Trophoblast cell (in vitro differentiated cells and primary cell): Measurements from ENCODE around the gene NTM.
A peak's percentile ranks its signal among the peaks of the same experiment; 100 is the strongest.

ENCODE experiments used
- DNase-seq, 2 donors: peaks; one replicate each; pipeline ENCODE4 v3.0.0-alpha.2; 2016
- H2AFZ ChIP-seq: 2 replicates; pipeline ENCODE4 v1.6.1; 2013; ENCODE audit warnings: low read length, moderate library complexity, mild to moderate bottlenecking; ENCODE audit not compliant: insufficient read depth, poor library complexity
- H2AK5ac ChIP-seq: 2 replicates; pipeline ENCODE4 v1.6.1; 2013; ENCODE audit warnings: mild to moderate bottlenecking, low read length
- H2BK120ac ChIP-seq: 2 replicates; pipeline ENCODE4 v1.6.1; 2013; ENCODE audit warnings: low read length, mild to moderate bottlenecking, moderate library complexity; ENCODE audit not compliant: insufficient read depth, poor library complexity
- H2BK12ac ChIP-seq: 2 replicates; pipeline ENCODE4 v1.6.1; 2013; ENCODE audit warnings: mild to moderate bottlenecking, low read length, moderate library complexity
- H2BK5ac ChIP-seq: 2 replicates; pipeline ENCODE4 v1.6.1; 2013; ENCODE audit warnings: low read length, low read depth, moderate library complexity, mild to moderate bottlenecking; ENCODE audit not compliant: poor library complexity
- H3K14ac ChIP-seq: 2 replicates; pipeline ENCODE4 v1.6.1; 2013; ENCODE audit warnings: mild to moderate bottlenecking, low read length
- H3K18ac ChIP-seq: 2 replicates; pipeline ENCODE4 v1.6.1; 2013; ENCODE audit warnings: mild to moderate bottlenecking, low read length
- H3K23ac ChIP-seq: 2 replicates; pipeline ENCODE4 v1.6.1; 2013; ENCODE audit warnings: low read length
- H3K27ac ChIP-seq: 2 replicates; pipeline ENCODE4 v1.5.1; 2013; ENCODE audit warnings: low read depth, mild to moderate bottlenecking, inconsistent platforms, low read length, moderate library complexity
- H3K27me3 ChIP-seq: 2 replicates; pipeline ENCODE4 v1.6.1; 2013; ENCODE audit warnings: inconsistent platforms, mild to moderate bottlenecking, low read length, moderate library complexity; ENCODE audit not compliant: insufficient read depth
- H3K36me3 ChIP-seq, 2 experiments: 1 replicate in 1 of 2; 2 replicates in 1 of 2; pipeline ENCODE4 v1.6.1; 2013; ENCODE audit warnings: low read length in 2 of 2, mild to moderate bottlenecking in 2 of 2, moderate library complexity in 1 of 2; ENCODE audit not compliant: insufficient read depth in 2 of 2, control insufficient read depth in 1 of 2
- H3K4ac ChIP-seq: 2 replicates; pipeline ENCODE4 v1.6.1; 2013; ENCODE audit warnings: low read depth, mild to moderate bottlenecking, low read length, moderate library complexity
- H3K4me1 ChIP-seq, 2 experiments: 1 replicate in 1 of 2; 2 replicates in 1 of 2; pipeline ENCODE4 v1.6.1; 2013; ENCODE audit warnings: low read length in 2 of 2, mild to moderate bottlenecking in 2 of 2, moderate library complexity in 1 of 2; ENCODE audit not compliant: insufficient read depth in 2 of 2, control insufficient read depth in 1 of 2
- H3K4me2 ChIP-seq: 2 replicates; pipeline ENCODE4 v1.6.1; 2013; ENCODE audit warnings: inconsistent platforms, mild to moderate bottlenecking, low read length, moderate library complexity
- H3K4me3 ChIP-seq: 2 replicates; pipeline ENCODE4 v1.5.1; 2013; ENCODE audit warnings: mild to moderate bottlenecking, low read depth, low read length, inconsistent platforms
- H3K79me1 ChIP-seq: one replicate; pipeline ENCODE4 v1.6.1; 2013; ENCODE audit warnings: low read length
- H3K79me2 ChIP-seq: 2 replicates; pipeline ENCODE4 v1.6.1; 2013; ENCODE audit warnings: low read length, mild to moderate bottlenecking; ENCODE audit not compliant: control insufficient read depth, insufficient read depth, poor library complexity
- H3K9ac ChIP-seq: 2 replicates; pipeline ENCODE4 v1.6.1; 2013; ENCODE audit warnings: mild to moderate bottlenecking, low read length
- H3K9me3 ChIP-seq: 2 replicates; pipeline ENCODE4 v1.6.1; 2013; ENCODE audit warnings: low read depth, mild to moderate bottlenecking, control low read depth, inconsistent platforms, low read length; ENCODE audit not compliant: insufficient read depth
- H4K12ac ChIP-seq: 2 replicates; pipeline ENCODE4 v1.6.1; 2013; ENCODE audit warnings: low read depth, mild to moderate bottlenecking, low read length, moderate library complexity
- H4K8ac ChIP-seq: 2 replicates; pipeline ENCODE4 v1.6.1; 2013; ENCODE audit warnings: low read depth, mild to moderate bottlenecking, low read length, moderate library complexity
- H4K91ac ChIP-seq: one replicate; pipeline ENCODE4 v1.6.1; 2013; ENCODE audit warnings: low read depth, mild to moderate bottlenecking, low read length, moderate library complexity
- WGBS: extraction: QIAGEN DNeasy Blood & Tissue Kit; methylation state at CpG from one replicate; pipeline ENCODE4 v1.1.7; 2013; ENCODE audit warnings: missing lambda C conversion rate; ENCODE audit not compliant: insufficient read length, insufficient coverage; ENCODE audit errors: extremely low coverage; 5-methylcytosine and 5-hydroxymethylcytosine counted together

The NTM gene

GRCh38 chr11:131695889-131696429 is 325.5 kb downstream of the NTM start:
- Histone ChIP-seq H3K36me3 (no peaks in the 10 kb centered on the region), H3K23ac (no peak overlapping the region), H4K12ac (no peak overlapping the region), H2BK12ac (no peak overlapping the region), H3K18ac (no peak overlapping the region), H3K79me1 (no peaks in the 10 kb centered on the region), H3K9ac (no peak overlapping the region), H3K4me2 (no peak overlapping the region), H4K91ac (no peak overlapping the region), H2AFZ (no peak overlapping the region), H2AK5ac (no peak overlapping the region), H3K4ac (no peak overlapping the region), H3K79me2 (no peaks in the 10 kb centered on the region), H3K9me3 (no peaks in the 10 kb centered on the region), H3K4me3 (no peak overlapping the region), H4K8ac (no peak overlapping the region), H2BK120ac (no peak overlapping the region), H3K4me1 (peaks cover 0 to 3% of the 10 kb centered on the region in 2 experiments), H2BK5ac (no peak overlapping the region), H3K27ac (no peak overlapping the region), H3K27me3 (peaks cover 4% of the 10 kb centered on the region), H3K14ac (no peak overlapping the region)
- no CpG with 5 or more reads among the region's 10 CpGs for WGBS
- DNase-seq: no peak

- Histone ChIP-seq H4K91ac (no peak overlapping the region), H3K4me2 (no peak overlapping the region), H4K12ac (no peak overlapping the region), H4K8ac (no peak overlapping the region), H3K4ac (no peak overlapping the region), H2BK5ac (no peak overlapping the region), H3K79me1 (no peaks in the 10 kb centered on the region), H3K14ac (no peak overlapping the region), H2BK120ac (no peak overlapping the region), H3K23ac (no peak overlapping the region), H3K36me3 (no peaks in the 10 kb centered on the region), H3K27me3 (peaks cover 4% of the 10 kb centered on the region), H3K4me3 (no peak overlapping the region), H3K9ac (no peak overlapping the region), H3K27ac (no peak overlapping the region), H3K4me1 (peaks cover 0 to 3% of the 10 kb centered on the region in 2 experiments), H3K18ac (no peak overlapping the region), H2AFZ (no peak overlapping the region), H3K79me2 (no peaks in the 10 kb centered on the region), H2BK12ac (no peak overlapping the region), H2AK5ac (no peak overlapping the region), H3K9me3 (no peaks in the 10 kb centered on the region)
- WGBS: no CpG with 5 or more reads among the region's 8 CpGs
- peak in 1 of 2 donors; percentile 14 for DNase-seq
Measured at GRCh38 chr11:131696690-131697089, 326.3 kb downstream of the NTM start.

GRCh38 chr11:131703311-131703710 is 332.9 kb downstream of the NTM start:
- no peaks in the 10 kb centered on the region for H3K79me1 ChIP-seq
- H2BK5ac ChIP-seq: no peak overlapping the region
- no peaks in the 10 kb centered on the region for H3K4me1 ChIP-seq
- H4K8ac ChIP-seq: no peak overlapping the region
- H3K23ac ChIP-seq: no peak overlapping the region
- no peak overlapping the region for H2BK120ac ChIP-seq
- no peak overlapping the region for H3K4ac ChIP-seq
- no peak overlapping the region for H3K4me3 ChIP-seq
- H3K27ac ChIP-seq: no peak overlapping the region
- H3K14ac ChIP-seq: no peak overlapping the region
- H4K12ac ChIP-seq: no peak overlapping the region
- DNase-seq: no peak
- no CpG with 5 or more reads among the region's 1 CpG for WGBS
- H3K18ac ChIP-seq: no peak overlapping the region
- H3K79me2 ChIP-seq: no peaks in the 10 kb centered on the region
- no peak overlapping the region for H2AK5ac ChIP-seq
- H3K4me2 ChIP-seq: no peak overlapping the region
- no peak overlapping the region for H2BK12ac ChIP-seq
- no peak overlapping the region for H3K9ac ChIP-seq
- H3K36me3 ChIP-seq: no peaks in the 10 kb centered on the region
- H2AFZ ChIP-seq: no peak overlapping the region
- H4K91ac ChIP-seq: no peak overlapping the region
- no peaks in the 10 kb centered on the region for H3K27me3 ChIP-seq
- peaks cover 2% of the 10 kb centered on the region for H3K9me3 ChIP-seq

- Histone ChIP-seq H3K79me1 (no peaks in the 10 kb centered on the region), H3K36me3 (no peaks in the 10 kb centered on the region), H3K14ac (no peak overlapping the region), H3K4ac (no peak overlapping the region), H2AK5ac (no peak overlapping the region), H3K9ac (no peak overlapping the region), H3K79me2 (no peaks in the 10 kb centered on the region), H3K18ac (no peak overlapping the region), H3K27me3 (no peaks in the 10 kb centered on the region), H2AFZ (no peak overlapping the region), H4K91ac (no peak overlapping the region), H3K4me3 (no peak overlapping the region), H2BK12ac (no peak overlapping the region), H2BK120ac (no peak overlapping the region), H3K4me2 (no peak overlapping the region), H3K23ac (no peak overlapping the region), H3K9me3 (peaks cover 2% of the 10 kb centered on the region), H4K12ac (no peak overlapping the region), H2BK5ac (no peak overlapping the region), H3K27ac (no peak overlapping the region), H4K8ac (no peak overlapping the region), H3K4me1 (no peaks in the 10 kb centered on the region)
- no peak for DNase-seq
- no CpG with 5 or more reads among the region's 2 CpGs for WGBS
Measured at GRCh38 chr11:131704682-131705081, 334.3 kb downstream of the NTM start.
